ENCODE measurements around the gene ACAD10. TPM values are rescaled to one million over a fixed set of nuclear protein-coding genes. Genes with fewer than 3 reads are reported as not detected.
A peak's percentile ranks its signal among the peaks of the same experiment; 100 is the strongest.

ACAD10 gene
- total RNA-seq, 4 donors from 2014 or later, result 8.8 to 21.6 (median 16.8) TPM

DNA sequence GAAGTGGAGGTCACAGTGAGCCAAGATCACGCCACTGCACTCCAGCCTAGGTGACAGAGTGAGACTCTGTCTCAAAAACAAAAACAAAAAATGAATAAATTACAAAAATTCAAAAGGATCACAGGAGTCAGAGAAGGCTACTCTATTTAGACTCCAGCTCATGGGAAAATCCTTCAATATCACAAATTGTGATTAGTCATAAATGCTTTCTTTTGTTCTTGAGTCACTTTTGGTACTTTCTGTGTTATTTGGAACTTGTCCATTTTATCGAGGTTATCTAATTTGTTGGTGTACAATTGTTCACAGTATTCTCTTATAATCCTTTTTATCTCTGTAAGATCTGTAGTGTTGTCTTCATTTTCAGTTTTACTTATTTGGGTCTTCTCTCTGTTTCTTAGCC lies 99.8 kb downstream of the ACAD10 start:
- WGBS, result 88% methylated on average over 2 of the region's 2 CpGs
- intact Hi-C loops (cut with DNase I), result no loop called here
- no peaks in the 10 kb centered on the region for H3K27me3 ChIP-seq
- TF ChIP-seq EP300 (IDR thresholded peaks at IDR 0.05) (no peak), POLR2A (IDR thresholded peaks at IDR 0.05; ENCODE audit: low read depth) (no peak), POLR2AphosphoS5 (IDR thresholded peaks at IDR 0.05) (no peak)
- TF ChIP-seq, protein P1, sequence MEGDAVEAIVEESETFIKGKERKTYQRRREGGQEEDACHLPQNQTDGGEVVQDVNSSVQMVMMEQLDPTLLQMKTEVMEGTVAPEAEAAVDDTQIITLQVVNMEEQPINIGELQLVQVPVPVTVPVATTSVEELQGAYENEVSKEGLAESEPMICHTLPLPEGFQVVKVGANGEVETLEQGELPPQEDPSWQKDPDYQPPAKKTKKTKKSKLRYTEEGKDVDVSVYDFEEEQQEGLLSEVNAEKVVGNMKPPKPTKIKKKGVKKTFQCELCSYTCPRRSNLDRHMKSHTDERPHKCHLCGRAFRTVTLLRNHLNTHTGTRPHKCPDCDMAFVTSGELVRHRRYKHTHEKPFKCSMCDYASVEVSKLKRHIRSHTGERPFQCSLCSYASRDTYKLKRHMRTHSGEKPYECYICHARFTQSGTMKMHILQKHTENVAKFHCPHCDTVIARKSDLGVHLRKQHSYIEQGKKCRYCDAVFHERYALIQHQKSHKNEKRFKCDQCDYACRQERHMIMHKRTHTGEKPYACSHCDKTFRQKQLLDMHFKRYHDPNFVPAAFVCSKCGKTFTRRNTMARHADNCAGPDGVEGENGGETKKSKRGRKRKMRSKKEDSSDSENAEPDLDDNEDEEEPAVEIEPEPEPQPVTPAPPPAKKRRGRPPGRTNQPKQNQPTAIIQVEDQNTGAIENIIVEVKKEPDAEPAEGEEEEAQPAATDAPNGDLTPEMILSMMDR (IDR thresholded peaks at IDR 0.05), result no peak
- no peak for DNase-seq (ENCODE audit: extremely low spot score)
- H3K4me1 ChIP-seq, result peaks cover 0 to 22% (median 16%) of the 10 kb centered on the region in 4 donors
- H3K4me3 ChIP-seq, result no peak overlapping the region
- H3K9me3 ChIP-seq, result peaks cover 0 to 7% (median 2%) of the 10 kb centered on the region in 4 donors
- H3K36me3 ChIP-seq, result peaks cover 58 to 100% (median 84%) of the 10 kb centered on the region in 4 donors
- H3K27ac ChIP-seq (replicated peaks in 1 of 4), result no peak overlapping the region

DNA sequence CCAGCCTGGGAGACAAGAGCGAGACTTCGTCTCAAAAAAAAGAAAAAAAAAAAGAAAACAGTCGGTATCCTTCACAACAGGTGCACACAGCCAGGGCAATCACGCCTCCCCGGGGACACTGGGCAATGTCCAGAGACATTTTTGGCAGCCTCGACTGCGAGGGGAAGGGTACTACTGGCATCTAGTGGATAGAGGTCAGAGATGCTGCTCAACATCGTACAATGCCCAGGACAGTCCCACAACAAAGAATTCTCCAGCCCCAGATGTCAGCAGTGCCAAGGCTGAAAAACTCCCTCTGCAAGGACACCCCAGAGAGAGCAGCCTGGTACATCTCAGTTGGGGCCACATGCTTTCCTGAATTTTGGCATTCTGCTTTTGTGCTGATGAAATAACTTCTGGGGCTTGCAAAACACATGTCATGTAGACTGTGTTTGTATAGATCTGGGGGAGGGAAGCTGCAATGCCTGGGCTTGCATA lies 102.4 kb downstream of the ACAD10 start:
- intact Hi-C loops (cut with DNase I), result no loop called here
- Histone ChIP-seq H3K4me3 (no peak overlapping the region), H3K4me1 (peaks cover 11 to 35% (median 25%) of the 10 kb centered on the region in 4 donors), H3K9me3 (no peaks in the 10 kb centered on the region), H3K36me3 (peaks cover 71 to 100% (median 86%) of the 10 kb centered on the region in 4 donors), H3K27me3 (no peaks in the 10 kb centered on the region), H3K27ac (replicated peaks in 1 of 4) (peak overlapping the region in 3 of 4 donors; percentile 10 to 28 (median 20))
- no peak for DNase-seq (ENCODE audit: extremely low spot score)
- TF ChIP-seq, protein P1 (IDR thresholded peaks at IDR 0.05), result peak; percentile 17 to 38 (median 25)
- no peak for TF ChIP-seq POLR2A (IDR thresholded peaks at IDR 0.05; ENCODE audit: low read depth)
- TF ChIP-seq POLR2AphosphoS5 (IDR thresholded peaks at IDR 0.05), result peak; percentile 10 to 39
- WGBS, result 65% methylated on average over 8 of the region's 8 CpGs

DNA sequence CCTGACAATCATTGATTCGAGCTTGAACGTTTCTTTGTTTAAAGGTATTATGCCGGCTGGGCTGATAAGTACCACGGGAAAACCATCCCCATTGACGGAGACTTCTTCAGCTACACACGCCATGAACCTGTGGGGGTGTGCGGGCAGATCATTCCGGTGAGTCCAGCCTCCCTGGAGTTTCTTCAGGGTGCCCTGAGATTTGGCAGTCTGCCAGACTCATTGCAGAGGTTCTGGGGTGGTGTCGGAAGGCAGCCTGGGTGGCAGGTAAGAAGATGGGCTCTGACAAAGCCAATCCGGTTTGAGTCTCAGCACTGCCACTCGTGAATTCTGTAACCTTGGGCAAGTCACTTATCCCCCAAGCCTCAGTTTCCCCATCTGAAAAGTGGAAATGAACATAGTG lies 103.9 kb downstream of the ACAD10 start:
- no peak overlapping the region for H3K4me3 ChIP-seq
- DNase-seq (ENCODE audit: extremely low spot score), result no peak
- peak overlapping the region in 2 of 4 donors; percentile 15 to 40 for H3K27ac ChIP-seq (replicated peaks in 1 of 4)
- intact Hi-C loops (cut with DNase I), result no loop called here
- H3K9me3 ChIP-seq, result no peaks in the 10 kb centered on the region
- H3K36me3 ChIP-seq, result peaks cover 70 to 100% (median 86%) of the 10 kb centered on the region in 4 donors
- H3K4me1 ChIP-seq, result peaks cover 11 to 35% (median 25%) of the 10 kb centered on the region in 4 donors
- H3K27me3 ChIP-seq, result no peaks in the 10 kb centered on the region
- WGBS, result 77% methylated on average over 11 of the region's 11 CpGs
- TF ChIP-seq POLR2AphosphoS5 (IDR thresholded peaks at IDR 0.05), result peak in 1 of 2 donors; percentile 44
- TF ChIP-seq, protein P1 (IDR thresholded peaks at IDR 0.05), result no peak
- TF ChIP-seq EP300 (IDR thresholded peaks at IDR 0.05), result no peak
- no peak for TF ChIP-seq POLR2A (IDR thresholded peaks at IDR 0.05; ENCODE audit: low read depth)

DNA sequence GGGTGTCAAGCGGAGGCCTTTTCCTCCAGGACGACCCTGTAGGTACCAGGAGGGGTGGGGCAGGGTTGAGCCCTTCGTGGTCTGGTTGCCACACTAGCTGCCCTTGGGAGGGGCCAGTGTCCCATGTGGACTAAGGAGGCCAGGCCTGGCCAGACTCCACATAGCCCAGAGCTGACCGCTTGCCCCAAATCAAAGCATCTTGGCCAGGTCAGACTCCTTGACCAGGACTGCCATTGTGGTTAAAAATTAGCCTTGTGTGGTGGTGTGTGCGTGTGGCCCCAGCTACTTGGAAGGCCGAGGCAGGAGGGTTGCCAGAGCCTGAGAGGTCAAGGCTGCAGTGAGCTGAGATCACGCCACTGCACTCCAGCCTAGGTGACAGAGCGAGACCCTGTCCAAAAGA lies 105.7 kb downstream of the ACAD10 start:
- no peak for DNase-seq (ENCODE audit: extremely low spot score)
- intact Hi-C loops (cut with DNase I), result no loop called here
- no peaks in the 10 kb centered on the region for H3K27me3 ChIP-seq

More for the DNA sequence above, 105.7 kb downstream of the ACAD10 start:
- H3K4me1 ChIP-seq, result peaks cover 11 to 35% (median 25%) of the 10 kb centered on the region in 4 donors
- no peaks in the 10 kb centered on the region for H3K9me3 ChIP-seq
- TF ChIP-seq, protein P1 (IDR thresholded peaks at IDR 0.05), result no peak
- TF ChIP-seq POLR2AphosphoS5 (IDR thresholded peaks at IDR 0.05), result no peak
- no peak for TF ChIP-seq POLR2A (IDR thresholded peaks at IDR 0.05; ENCODE audit: low read depth)
- TF ChIP-seq EP300 (IDR thresholded peaks at IDR 0.05), result no peak
- H3K4me3 ChIP-seq, result no peak overlapping the region
- H3K36me3 ChIP-seq, result peaks cover 69 to 100% (median 87%) of the 10 kb centered on the region in 4 donors
- WGBS, result 82% methylated on average over 8 of the region's 8 CpGs
- peak overlapping the region; percentile 36 to 64 (median 54) for H3K27ac ChIP-seq (replicated peaks in 1 of 4)
